Activated CD8-positive, alpha-beta memory T cell treated with anti-CD3 and anti-CD28 coated beads, Interleukin-2, amount 50 U/mL, for 4 hours (primary cell): ENCODE results near the gene TMEM72.

Source experiments
- DNase-seq: peaks from one replicate; pipeline ENCODE4 v3.0.0-alpha.2; 2020

TMEM72 gene

GRCh38 chr10:44969854-44970253, 58.7 kb downstream of the TMEM72 start:
- DNase-seq: no peak

DNA sequence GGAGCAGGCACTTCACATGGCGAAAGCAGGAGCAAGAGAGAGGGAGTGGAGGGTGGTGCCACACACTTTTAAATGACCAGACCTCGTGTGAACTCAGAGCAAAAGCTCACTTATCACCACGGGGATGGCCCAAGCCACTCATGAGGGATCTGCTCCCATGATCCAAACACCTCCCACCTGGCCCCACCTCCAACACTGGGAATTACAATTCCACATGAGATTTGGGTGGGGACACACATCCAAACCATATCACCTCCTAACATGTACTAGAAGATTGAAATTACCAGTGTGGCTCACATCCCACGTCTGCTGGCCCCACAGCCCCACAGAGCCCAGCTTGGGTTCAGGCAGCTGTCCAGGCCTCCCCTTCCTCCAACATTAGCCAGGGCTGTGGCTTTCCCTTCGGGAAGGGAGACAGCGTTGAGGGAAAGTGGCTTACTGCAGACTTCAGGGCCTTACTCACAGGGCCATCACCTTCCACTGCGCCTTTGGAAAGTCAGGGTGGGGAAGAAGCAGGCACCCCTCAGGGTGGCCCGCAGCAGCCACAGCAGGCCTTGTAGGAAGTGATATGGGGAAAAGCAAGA, 59.8 kb downstream of the TMEM72 start:
- DNase-seq: no peak

- DNase-seq: no peak
Measured at GRCh38 chr10:44971434-44971833, 60.3 kb downstream of the TMEM72 start.

GRCh38 chr10:44971935-44972757, 61.0 kb downstream of the TMEM72 start:
- DNase-seq: no peak

- DNase-seq: no peak
Measured at GRCh38 chr10:44972874-44973306, 61.8 kb downstream of the TMEM72 start.

DNA sequence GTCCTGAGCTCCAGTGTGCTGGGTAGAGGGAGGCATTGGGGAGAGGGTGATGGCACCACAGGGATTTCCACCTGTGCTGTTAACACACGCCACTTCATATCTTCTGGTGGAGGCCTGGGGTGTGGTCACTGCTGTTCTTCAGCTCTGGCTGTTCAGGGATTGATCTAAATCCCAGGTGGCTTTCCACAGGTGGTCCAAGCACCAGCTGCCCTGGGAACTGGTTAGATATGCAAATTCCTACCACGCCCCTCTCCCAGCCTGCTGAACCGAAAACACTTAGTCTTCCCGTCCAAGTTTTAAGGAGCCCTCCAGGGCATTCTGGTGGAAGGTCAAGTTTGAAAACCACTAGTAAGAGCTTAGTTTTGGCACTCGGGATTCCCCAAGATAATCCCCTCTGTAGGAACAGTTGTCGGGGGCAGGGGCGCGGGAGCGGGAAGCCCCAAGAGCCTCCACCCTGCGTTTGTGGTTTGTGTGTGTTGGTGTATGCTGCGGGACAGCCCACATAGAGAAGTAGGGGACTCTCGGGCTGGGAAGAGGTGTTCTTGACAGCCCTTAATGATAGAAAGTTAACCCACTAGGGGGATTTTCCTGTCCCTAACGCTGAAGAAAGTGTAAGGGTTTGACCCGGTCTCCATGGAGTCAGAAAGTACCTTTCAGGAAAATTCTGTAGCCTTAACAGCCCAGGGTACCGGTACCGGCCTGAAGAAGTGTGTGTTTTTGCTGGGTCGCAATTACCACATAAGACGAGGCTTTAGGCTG, 62.4 kb downstream of the TMEM72 start:
- DNase-seq: no peak

GRCh38 chr10:44974082-44974627, 63.0 kb downstream of the TMEM72 start:
- DNase-seq: no peak

DNA sequence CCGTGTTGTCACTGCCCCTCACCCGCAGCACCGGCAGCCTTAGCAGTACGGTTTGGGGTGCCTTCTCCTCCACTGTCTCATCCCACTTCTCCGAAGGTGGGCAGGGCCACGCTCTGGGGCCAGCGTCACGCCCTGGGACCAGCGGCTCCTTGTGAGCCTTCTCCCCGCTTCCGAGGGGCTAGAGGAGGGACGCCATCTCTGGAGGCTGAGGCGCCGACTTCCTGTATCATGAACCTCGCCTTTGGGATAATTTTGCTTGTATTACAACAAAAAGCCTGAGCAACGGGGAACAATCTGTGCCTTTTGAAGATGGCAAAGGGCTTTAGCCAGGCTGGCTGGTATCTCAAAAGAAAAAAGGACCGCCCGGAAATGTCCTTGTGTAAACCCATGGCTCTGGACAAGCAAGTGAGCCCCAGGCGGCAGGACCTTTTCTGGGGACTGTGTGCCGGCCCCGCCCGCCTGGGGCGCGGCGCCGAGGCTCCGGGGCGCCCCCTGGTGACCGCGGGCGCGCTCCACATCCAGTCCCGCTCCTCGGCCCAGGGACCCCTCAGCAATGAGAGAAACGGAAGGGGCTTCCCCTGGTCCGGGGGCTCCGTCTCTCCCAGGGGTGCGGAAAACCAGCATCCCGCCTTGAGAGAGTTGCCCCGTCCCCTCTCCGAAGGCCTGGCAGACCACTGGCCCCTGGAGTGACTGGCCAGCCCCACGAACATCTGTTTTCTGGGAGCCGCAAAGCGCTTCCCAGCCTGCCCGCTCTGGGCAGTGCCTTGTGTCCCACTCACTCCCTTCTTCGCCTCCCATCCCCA, 63.7 kb downstream of the TMEM72 start:
- peak; percentile 67 for DNase-seq

DNA sequence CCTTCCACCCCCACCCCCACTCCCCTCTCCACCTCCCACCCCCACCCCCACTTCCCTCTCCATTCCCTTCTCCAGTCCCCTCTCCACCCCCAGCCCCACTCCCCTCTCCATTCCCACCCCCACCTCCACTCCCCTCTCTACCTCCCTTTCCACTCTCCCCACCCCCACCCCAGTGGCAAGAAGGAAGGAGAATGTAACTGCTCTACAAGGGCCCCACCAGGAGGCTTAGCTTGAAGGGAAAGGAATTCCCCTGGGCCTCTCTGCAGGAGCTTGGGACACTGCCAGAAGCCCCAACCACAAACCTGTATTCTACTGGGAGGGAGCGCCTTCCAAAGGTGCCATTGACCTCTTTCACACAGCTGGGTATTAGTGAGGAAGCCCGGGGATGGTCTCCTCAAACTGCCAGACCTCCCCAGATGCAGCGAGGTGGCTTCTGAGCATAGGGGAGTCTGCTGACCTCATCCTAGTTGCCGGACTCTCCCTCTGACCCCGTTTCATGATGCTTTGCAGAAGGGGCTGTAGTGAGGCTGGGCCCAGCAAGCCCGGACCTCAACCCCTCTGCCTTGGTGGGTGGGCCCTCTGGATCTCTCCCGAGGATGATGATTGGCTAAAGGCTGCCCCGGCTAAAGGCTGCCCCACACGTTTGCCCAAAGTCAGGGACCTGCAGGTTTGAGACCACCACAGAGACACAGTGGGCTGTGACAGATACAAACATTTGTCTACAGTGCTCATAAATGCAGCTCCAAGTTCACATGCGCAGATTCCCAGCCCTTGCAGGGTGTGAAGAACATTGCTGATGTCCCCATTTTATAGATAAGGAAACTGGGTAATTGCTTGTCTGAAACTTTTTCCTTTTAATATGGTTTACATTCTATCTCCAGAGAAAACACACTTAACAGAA, 64.5 kb downstream of the TMEM72 start:
- DNase-seq: no peak

DNA sequence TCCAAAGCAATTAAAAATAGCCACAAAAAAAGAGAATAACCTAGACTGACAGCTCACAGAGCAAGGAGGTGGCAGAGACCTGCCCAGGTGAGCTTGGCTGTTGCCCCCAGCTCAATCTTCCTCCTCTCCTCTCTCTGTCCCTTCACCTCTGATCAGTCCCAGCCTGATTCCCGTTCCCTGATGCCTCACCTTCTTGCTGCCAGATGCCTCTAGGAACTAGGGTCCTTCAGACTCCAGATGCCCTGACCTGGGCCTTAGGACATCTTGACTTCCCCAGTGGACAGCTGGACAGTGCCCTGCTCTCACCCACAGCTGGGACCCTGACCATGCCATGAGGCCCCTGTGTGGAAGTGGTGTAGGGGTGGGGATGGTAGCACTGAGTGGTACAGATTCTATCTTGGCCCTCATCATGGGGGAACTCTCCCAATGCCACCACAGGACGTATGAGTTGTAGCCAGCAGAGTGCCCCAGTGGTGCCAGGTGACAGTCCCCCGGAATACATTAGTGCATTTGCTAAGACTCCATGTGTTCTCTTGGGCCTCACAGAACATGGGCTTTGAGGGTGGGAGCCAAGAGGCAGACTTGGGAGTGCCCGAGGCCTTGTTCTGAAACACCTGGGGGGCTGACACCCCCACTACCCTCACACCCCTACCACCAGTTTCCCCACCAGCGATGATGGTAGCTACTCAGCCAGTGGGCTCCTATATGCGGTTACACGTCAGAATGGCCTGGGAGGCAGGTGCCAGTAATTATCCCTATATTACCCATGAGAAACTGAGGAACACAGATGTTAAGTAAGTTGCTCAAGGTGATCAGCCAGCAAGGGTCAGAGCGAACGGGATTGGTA, 65.4 kb downstream of the TMEM72 start:
- no peak for DNase-seq

- DNase-seq: no peak
Measured at GRCh38 chr10:44977287-44978212, 66.4 kb downstream of the TMEM72 start.

- no peak for DNase-seq
Measured at GRCh38 chr10:44978213-44978569, 67.1 kb downstream of the TMEM72 start.

DNA sequence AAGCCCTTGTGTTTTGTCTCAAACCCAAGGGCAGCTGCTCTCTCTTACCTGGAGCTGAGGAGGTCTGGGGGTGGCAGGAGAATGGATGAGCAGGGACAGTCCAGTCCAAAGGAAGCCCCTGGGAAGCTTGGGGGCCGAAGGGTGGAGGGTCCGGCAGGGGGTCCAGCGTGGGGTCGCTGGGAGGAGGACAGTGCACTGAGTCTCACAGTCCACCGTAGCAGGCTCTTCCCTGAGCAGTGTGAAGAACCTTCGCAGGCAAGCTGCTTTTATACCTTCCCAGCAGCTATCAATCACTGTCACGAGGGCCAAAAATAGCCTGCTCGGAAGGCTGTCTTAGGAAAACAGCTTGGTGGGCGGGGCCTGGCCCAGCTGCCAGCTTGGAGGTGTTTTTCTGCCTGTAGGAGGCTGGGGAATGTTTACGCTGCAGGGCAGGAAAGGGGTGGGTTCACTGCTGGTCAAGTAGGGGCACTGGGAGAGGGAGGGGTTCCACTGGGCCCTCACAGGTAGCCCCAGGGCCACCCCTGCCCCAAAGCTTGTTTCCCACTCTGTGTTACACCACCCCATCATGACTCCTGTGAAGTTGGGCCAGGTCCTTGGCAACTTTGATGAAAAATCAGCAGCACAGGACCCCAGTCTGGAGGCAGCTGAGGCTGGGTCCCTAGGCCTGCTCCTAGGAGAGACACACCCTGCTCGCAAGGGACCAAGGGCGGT, 67.6 kb downstream of the TMEM72 start, which contains the start of gene DEPP1:
Gene DEPP1, minus strand, starts transcription at position 240 of the 711 bp plus-strand sequence. CDS start 779 bp downstream, outside the sequence.
- no peak for DNase-seq

- DNase-seq: no peak
Measured at GRCh38 chr10:44979281-44980191, 68.4 kb downstream of the TMEM72 start.

DNA sequence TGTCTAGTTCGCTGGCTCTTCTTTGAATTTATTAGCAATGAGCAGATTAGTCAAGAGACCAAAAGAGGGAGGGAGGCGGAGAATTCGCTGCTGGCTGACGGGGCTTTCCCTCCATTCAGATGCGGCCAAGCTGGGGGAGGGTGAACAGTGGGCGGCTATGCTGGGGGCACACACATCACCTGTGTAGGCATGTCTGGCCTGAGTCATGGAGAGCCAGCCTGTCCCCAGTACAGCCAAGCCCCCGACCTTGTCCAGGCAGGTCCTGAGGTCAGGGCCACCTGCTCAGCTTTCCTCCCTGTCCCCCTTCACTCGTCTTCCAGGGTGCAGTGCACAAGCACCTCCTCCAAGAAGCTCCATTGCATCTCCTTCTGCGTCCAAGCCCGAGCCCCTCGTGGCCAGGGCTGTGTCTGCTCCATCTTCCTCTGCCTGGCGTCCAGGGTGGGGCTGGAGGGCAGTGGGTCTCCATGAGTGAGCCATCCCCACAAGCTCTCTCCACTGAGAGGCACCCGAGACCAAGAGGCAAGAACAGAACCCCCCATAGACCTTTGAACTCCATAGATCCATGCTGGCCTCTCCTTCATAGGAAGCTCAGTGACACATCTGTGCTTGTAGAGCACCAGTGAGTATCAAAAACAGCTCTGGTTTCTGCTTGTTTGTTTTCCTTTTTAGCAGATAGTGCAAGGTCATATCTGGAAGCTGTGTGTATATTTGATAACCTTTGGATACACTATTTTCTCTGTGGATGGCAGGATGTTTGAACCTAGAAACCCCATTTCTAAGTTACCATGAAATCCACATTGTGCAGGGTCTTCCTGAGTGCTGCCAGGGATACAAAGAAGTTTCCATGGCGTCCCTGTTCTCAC, 69.4 kb downstream of the TMEM72 start:
- no peak for DNase-seq
